HFFc6 (cell line): ENCODE results near the gene ERVFRD-1. TPM values are rescaled to one million over a fixed set of nuclear protein-coding genes. Genes with fewer than 3 reads are reported as not detected.
A peak's percentile ranks its signal among the peaks of the same experiment; 100 is the strongest.

Source experiments
- DNase-seq: peaks from one replicate; pipeline ENCODE4 v3.0.0-alpha.2; 2018
- H3K27ac Mint-ChIP-seq: 2 replicates; pipeline ENCODE4 v1.8.0; 2020; ENCODE audit warnings: mild to moderate bottlenecking, mixed read lengths
- H3K27me3 Mint-ChIP-seq: 2 replicates; pipeline ENCODE4 v1.8.0; 2021; ENCODE audit warnings: mild to moderate bottlenecking, moderate library complexity, mixed read lengths; ENCODE audit not compliant: insufficient read depth
- H3K36me3 Mint-ChIP-seq: 2 replicates; pipeline ENCODE4 v1.8.0; 2021; ENCODE audit warnings: low read depth, mixed read lengths
- H3K4me1 Mint-ChIP-seq: 2 replicates; pipeline ENCODE4 v1.8.0; 2020; ENCODE audit warnings: low read depth, mixed read lengths
- H3K4me3 Mint-ChIP-seq: 2 replicates; pipeline ENCODE4 v1.8.0; 2020; ENCODE audit warnings: mild to moderate bottlenecking, moderate library complexity, mixed read lengths
- H3K9me3 Mint-ChIP-seq: 2 replicates; pipeline ENCODE4 v1.8.0; 2020; ENCODE audit warnings: mild to moderate bottlenecking, mixed read lengths
- total RNA-seq, 6 experiments: library from RNA; stranded (reverse); fragmentation: NEBNext Ultra II Directional; extraction: Animal tissue kit (Norgen Biotek cat#: 25700); gene quantifications; 2 replicates in 1 of 6; 3 replicates in 5 of 6; pipeline ENCODE4 v1.2.3, GENCODE V29; 2021
- TF ChIP-seq, protein P1 (sequence below): fragments of 200-600 bp; sonication (generic); IDR thresholded peaks from 2 replicates; pipeline ENCODE4 v1.5.0; 2021; ENCODE audit warnings: antibody characterized with exemption, mild to moderate bottlenecking

ERVFRD-1 gene
- total RNA-seq, 6 experiments from 2014 or later, result not detected

DNA sequence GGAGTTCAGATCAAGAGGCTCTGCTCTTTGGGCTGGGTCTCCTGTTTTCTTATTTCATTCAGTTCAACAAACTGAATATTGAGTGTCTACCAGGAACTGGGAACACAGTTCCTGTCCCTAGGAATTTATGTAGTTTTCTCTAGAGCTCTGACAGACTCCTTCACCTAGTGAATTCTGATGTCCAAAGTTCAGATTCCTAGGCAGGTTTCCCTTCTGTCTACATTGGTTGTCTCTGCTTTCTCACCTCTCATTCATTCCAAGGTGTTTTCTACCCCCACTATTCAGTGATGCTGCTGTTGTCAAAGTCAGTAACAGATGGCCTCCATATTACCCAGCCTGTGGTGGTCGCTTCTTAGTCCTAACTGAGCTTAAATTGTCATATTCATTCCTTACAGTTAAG, 13.5 kb downstream of the ERVFRD-1 start:
- Mint-ChIP-seq H3K4me1 (peaks cover 25% of the 10 kb centered on the region), H3K27me3 (no peaks in the 10 kb centered on the region; the same call in 1 of the 2 replicates), H3K27ac (peak overlapping the region; percentile 38), H3K4me3 (no peak overlapping the region), H3K9me3 (peaks cover 5% of the 10 kb centered on the region; the same call in 1 of the 2 replicates), H3K36me3 (peaks cover 41% of the 10 kb centered on the region)
- DNase-seq, result no peak
- TF ChIP-seq, protein P1, sequence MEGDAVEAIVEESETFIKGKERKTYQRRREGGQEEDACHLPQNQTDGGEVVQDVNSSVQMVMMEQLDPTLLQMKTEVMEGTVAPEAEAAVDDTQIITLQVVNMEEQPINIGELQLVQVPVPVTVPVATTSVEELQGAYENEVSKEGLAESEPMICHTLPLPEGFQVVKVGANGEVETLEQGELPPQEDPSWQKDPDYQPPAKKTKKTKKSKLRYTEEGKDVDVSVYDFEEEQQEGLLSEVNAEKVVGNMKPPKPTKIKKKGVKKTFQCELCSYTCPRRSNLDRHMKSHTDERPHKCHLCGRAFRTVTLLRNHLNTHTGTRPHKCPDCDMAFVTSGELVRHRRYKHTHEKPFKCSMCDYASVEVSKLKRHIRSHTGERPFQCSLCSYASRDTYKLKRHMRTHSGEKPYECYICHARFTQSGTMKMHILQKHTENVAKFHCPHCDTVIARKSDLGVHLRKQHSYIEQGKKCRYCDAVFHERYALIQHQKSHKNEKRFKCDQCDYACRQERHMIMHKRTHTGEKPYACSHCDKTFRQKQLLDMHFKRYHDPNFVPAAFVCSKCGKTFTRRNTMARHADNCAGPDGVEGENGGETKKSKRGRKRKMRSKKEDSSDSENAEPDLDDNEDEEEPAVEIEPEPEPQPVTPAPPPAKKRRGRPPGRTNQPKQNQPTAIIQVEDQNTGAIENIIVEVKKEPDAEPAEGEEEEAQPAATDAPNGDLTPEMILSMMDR, result no peak

DNA sequence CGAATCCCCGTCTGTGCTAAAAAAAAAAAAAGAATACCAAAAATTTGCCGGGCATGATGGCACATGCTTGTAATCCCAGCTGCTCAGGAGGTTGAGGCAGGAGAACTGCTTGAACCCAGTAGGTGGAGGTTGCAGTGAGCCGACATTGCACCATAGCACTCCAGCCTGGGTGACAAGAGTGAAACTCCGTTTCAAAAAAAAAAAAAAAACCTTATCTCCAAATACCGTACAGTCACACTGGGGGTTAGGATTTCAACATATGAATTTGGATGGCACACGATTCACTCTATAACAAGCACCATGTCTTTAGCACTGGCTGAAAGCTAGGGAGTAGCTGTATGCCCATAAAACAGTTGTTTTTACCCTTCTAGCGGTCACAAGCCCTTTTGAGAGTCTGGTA, 14.0 kb downstream of the ERVFRD-1 start:
- peaks cover 5% of the 10 kb centered on the region; the same call in 1 of the 2 replicates for H3K9me3 Mint-ChIP-seq
- no peak overlapping the region for H3K4me3 Mint-ChIP-seq
- DNase-seq, result no peak
- no peaks in the 10 kb centered on the region; the same call in 1 of the 2 replicates for H3K27me3 Mint-ChIP-seq
- H3K36me3 Mint-ChIP-seq, result peaks cover 36% of the 10 kb centered on the region
- no peak overlapping the region for H3K27ac Mint-ChIP-seq
- TF ChIP-seq, protein P1, result no peak
- H3K4me1 Mint-ChIP-seq, result peaks cover 31% of the 10 kb centered on the region

DNA sequence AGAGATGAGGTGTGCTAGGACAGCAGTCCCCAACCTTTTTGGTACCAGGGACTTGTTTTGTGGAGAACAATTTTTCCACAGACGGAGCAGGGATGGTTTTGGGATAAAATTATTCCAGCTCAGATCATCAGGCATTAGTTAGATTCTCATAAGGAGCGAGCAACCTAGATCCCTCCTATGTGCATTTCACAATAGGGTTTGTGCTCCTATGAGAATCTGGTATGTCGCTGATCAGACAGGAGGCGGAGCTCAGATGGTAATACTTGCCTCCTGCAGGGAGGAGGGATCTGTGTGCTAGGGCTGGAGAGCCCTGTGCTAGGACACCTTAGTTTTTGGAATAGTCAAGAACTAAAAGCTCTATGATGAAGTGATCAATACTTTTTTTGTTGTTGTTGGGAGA, 15.4 kb downstream of the ERVFRD-1 start:
- H3K36me3 Mint-ChIP-seq, result peaks cover 30% of the 10 kb centered on the region
- peak; percentile 30 for DNase-seq
- TF ChIP-seq, protein P1, result no peak
- H3K9me3 Mint-ChIP-seq, result peaks cover 5% of the 10 kb centered on the region; the same call in 1 of the 2 replicates
- peak overlapping the region; percentile 75 for H3K27ac Mint-ChIP-seq
- H3K27me3 Mint-ChIP-seq, result no peaks in the 10 kb centered on the region; the same call in 1 of the 2 replicates
- peaks cover 32% of the 10 kb centered on the region for H3K4me1 Mint-ChIP-seq
- peak overlapping the region; percentile 100 for H3K4me3 Mint-ChIP-seq

DNA sequence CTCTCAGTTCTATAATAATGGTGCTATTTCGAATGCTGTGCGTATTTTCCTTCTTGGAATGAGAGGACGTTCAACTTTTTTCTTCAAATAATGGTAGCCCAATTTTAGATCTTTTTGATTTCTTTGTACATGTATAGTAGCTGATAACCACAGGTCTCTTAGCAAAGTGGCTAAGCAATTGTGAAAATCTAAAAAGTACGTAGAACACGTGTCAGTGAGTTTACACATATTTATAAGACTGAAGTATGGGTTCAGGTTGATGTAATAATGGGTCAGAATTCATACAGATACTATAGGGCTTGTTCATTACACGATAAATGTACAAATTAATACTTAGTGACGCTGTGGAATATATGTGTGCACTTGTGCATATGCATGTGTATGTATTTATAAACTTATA, 16.6 kb downstream of the ERVFRD-1 start:
- peak overlapping the region; percentile 100 for H3K4me3 Mint-ChIP-seq
- no peaks in the 10 kb centered on the region for H3K9me3 Mint-ChIP-seq
- peaks cover 32% of the 10 kb centered on the region for H3K4me1 Mint-ChIP-seq
- peak overlapping the region; percentile 99 for H3K27ac Mint-ChIP-seq
- H3K36me3 Mint-ChIP-seq, result peaks cover 18% of the 10 kb centered on the region
- no peak for DNase-seq
- TF ChIP-seq, protein P1, result no peak
- H3K27me3 Mint-ChIP-seq, result no peaks in the 10 kb centered on the region

DNA sequence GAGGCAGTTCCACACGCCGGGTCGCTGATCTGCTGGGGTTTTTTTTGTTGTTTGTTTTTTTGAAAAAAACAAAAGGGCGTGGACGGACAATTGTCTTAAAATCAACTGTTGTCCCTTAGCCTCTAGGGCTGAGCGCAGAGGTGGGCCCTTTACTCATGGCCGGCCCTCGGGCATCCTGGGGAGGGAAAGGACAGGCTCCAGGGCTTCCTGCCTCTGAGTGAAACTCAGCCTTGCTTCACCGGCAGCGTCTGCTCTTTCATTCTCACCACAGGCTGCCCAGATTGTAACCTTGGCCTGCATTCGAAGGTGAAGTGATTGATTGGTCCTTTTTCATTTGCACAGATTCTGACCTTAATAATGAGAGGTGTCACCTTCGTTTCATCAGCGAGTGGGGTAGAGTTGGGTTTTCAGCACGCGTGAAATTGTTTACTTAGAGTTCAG, 17.1 kb downstream of the ERVFRD-1 start:
- peak overlapping the region; percentile 99 for H3K27ac Mint-ChIP-seq
- no peaks in the 10 kb centered on the region for H3K27me3 Mint-ChIP-seq
- H3K4me1 Mint-ChIP-seq, result peaks cover 32% of the 10 kb centered on the region
- no peaks in the 10 kb centered on the region for H3K9me3 Mint-ChIP-seq
- TF ChIP-seq, protein P1, result no peak
- peak overlapping the region; percentile 100 for H3K4me3 Mint-ChIP-seq
- H3K36me3 Mint-ChIP-seq, result peaks cover 13% of the 10 kb centered on the region
- peak; percentile 19 for DNase-seq
